K562 (cell line): ENCODE data around the gene ZNF239. TPM values are rescaled to one million over a fixed set of nuclear protein-coding genes. Genes with fewer than 3 reads are reported as not detected.

Experiments used
- CCNT2 ChIP-seq: IDR thresholded peaks from 2 replicates; pipeline ENCODE4 v1.6.1; 2011; ENCODE audit warnings: borderline replicate concordance, low read depth, mild to moderate bottlenecking, moderate library complexity, mixed read lengths, low read length; ENCODE audit not compliant: insufficient read length; ENCODE audit errors: extremely low read depth
- CUX1 ChIP-seq: fragments of 200-800 bp; sonication (Bioruptor generic); IDR thresholded peaks from 2 replicates; pipeline ENCODE4 v1.6.1; 2016; ENCODE audit warnings: missing genetic modification characterization, missing compliant biosample characterization
- HEY1 ChIP-seq: fragments of 250-450 bp; sonication (Bioruptor Pico); IDR thresholded peaks from 2 replicates; pipeline ENCODE4 v1.5.0; 2020; ENCODE audit warnings: mild to moderate bottlenecking, moderate library complexity, borderline replicate concordance
- HOXB6 ChIP-seq: fragments of 250-450 bp; sonication (Bioruptor Pico); IDR thresholded peaks from 2 replicates; pipeline ENCODE4 v1.5.1; 2022; ENCODE audit warnings: mild to moderate bottlenecking, borderline replicate concordance
- KLF6 ChIP-seq: fragments of 250-450 bp; sonication (Bioruptor Pico); IDR thresholded peaks from 2 replicates; pipeline ENCODE4 v1.4.0; 2020; ENCODE audit warnings: mild to moderate bottlenecking, moderate library complexity, borderline replicate concordance
- MAZ ChIP-seq, 2 experiments: fragments of 450-650 bp in 1 of 2; sonication (generic) in 1 of 2; formaldehyde crosslinking; IDR thresholded peaks in 1 of 2; conservative IDR thresholded peaks in 1 of 2; 2 replicates each; pipeline versions ENCODE4 v1.4.0 to v1.5.0; 2020; ENCODE audit warnings: mild to moderate bottlenecking in 1 of 2, missing genetic modification reagents in 1 of 2
- MITF ChIP-seq: IDR thresholded peaks from 2 replicates; pipeline ENCODE4 v1.6.1; 2014; ENCODE audit warnings: antibody characterized with exemption
- NR3C1 ChIP-seq: sonication (generic); formaldehyde crosslinking; IDR thresholded peaks from 2 replicates; pipeline ENCODE4 v1.8.1; 2022; ENCODE audit warnings: missing genetic modification reagents
- SNRNP70 ChIP-seq: fragments of 200-400 bp; formaldehyde crosslinking; optimal IDR thresholded peaks from 2 replicates; pipeline ENCODE3; 2017; ENCODE audit warnings: low read depth, low read length
- STAT5B ChIP-seq: fragments of 250-450 bp; sonication (Bioruptor Pico); IDR thresholded peaks from 2 replicates; pipeline ENCODE4 v1.8.0; 2021; ENCODE audit warnings: mild to moderate bottlenecking, inconsistent platforms
- THRB ChIP-seq: fragments of 450-650 bp; formaldehyde crosslinking; conservative IDR thresholded peaks from 2 replicates; pipeline ENCODE4 v1.4.0; 2022; ENCODE audit warnings: mild to moderate bottlenecking, missing genetic modification characterization
- ZC3H4 ChIP-seq: sonication (generic); formaldehyde crosslinking; IDR thresholded peaks from 2 replicates; pipeline ENCODE4 v1.9.0; 2021; ENCODE audit warnings: missing genetic modification reagents, borderline replicate concordance
- ZNF316 ChIP-seq: fragments of 450-650 bp; IDR thresholded peaks from 2 replicates; pipeline ENCODE4 v1.6.1; 2016
- polyA plus RNA-seq, 8 experiments: library from polyadenylated mRNA; depleted of rRNA in 4 of 8; stranded (reverse) in 5 of 8; unstranded in 3 of 8; fragments of >200 nt; fragmentation: Nextera tagmentation in 2 of 8; fragmentation: Illumina TruSeq in 1 of 8; extraction: Ambion mirVana in 2 of 8; extraction: Trizol in 1 of 8; gene quantifications; 2 replicates each; pipeline versions ENCODE4 v1.2.1 to v1.2.3, GENCODE V29; 2011 to 2014; ENCODE audit warnings: inconsistent platforms in 1 of 8, missing spikeins in 1 of 8
- total RNA-seq, 7 experiments: library from RNA; depleted of rRNA in 6 of 7; stranded (reverse); fragments of >200 nt in 6 of 7; fragmentation: Illumina TruSeq in 2 of 7; extraction: Trizol in 2 of 7; gene quantifications; 2 replicates each; pipeline versions ENCODE4 v1.2.1 to v1.2.3, GENCODE V29; 2011 to 2021; ENCODE audit warnings: low replicate concordance in 1 of 7
- TF ChIP-seq, protein P1 (sequence below): fragments of 250-450 bp; sonication (Bioruptor Pico); IDR thresholded peaks from 2 replicates; pipeline ENCODE4 v1.4.0; 2020
- TF ChIP-seq, protein P2 (sequence below): fragments of 450-650 bp; formaldehyde crosslinking; IDR thresholded peaks from 2 replicates; pipeline ENCODE4 v1.4.0; 2020; ENCODE audit warnings: mild to moderate bottlenecking

Gene ZNF239
- total and polyA plus RNA-seq, 9 of the 15 experiments (the other 6 are each of a cell fraction or from before 2014, with no cell fraction given): 13.7 to 26.7 (median 23.4) TPM

GRCh38 chr10:43606323-43607198 lies 32.1 kb upstream of the ZNF239 start, which contains the start of gene ZNF485 (continued):
- no peak for TF ChIP-seq STAT5B
- no peak for TF ChIP-seq HEY1 (CRISPR knock-in tag)
- no peak for TF ChIP-seq SNRNP70
- no peak for TF ChIP-seq ZNF316
- TF ChIP-seq, protein P1, sequence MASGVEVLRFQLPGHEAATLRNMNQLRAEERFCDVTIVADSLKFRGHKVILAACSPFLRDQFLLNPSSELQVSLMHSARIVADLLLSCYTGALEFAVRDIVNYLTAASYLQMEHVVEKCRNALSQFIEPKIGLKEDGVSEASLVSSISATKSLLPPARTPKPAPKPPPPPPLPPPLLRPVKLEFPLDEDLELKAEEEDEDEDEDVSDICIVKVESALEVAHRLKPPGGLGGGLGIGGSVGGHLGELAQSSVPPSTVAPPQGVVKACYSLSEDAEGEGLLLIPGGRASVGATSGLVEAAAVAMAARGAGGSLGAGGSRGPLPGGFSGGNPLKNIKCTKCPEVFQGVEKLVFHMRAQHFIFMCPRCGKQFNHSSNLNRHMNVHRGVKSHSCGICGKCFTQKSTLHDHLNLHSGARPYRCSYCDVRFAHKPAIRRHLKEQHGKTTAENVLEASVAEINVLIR (CRISPR knock-in tag): no peak
- no peak for TF ChIP-seq CCNT2
- TF ChIP-seq NR3C1 (CRISPR knock-in tag): peak; percentile 79
- TF ChIP-seq MAZ (CRISPR knock-in tag; conservative IDR thresholded peaks at IDR 0.05 in 1 of 2, IDR thresholded peaks at IDR 0.05 in 1 of 2): 0 out of 4 replicates have a peak, but pooled peaks have one; percentile 45 to 68
- no peak for TF ChIP-seq CUX1 (CRISPR knock-in tag)
- TF ChIP-seq, protein P2, sequence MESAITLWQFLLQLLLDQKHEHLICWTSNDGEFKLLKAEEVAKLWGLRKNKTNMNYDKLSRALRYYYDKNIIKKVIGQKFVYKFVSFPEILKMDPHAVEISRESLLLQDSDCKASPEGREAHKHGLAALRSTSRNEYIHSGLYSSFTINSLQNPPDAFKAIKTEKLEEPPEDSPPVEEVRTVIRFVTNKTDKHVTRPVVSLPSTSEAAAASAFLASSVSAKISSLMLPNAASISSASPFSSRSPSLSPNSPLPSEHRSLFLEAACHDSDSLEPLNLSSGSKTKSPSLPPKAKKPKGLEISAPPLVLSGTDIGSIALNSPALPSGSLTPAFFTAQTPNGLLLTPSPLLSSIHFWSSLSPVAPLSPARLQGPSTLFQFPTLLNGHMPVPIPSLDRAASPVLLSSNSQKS (CRISPR knock-in tag): no peak
- TF ChIP-seq HOXB6 (CRISPR knock-in tag): no peak
- no peak for TF ChIP-seq THRB
- TF ChIP-seq ZC3H4 (CRISPR knock-in tag): no peak
- no peak for TF ChIP-seq KLF6 (CRISPR knock-in tag)
- TF ChIP-seq MITF: no peak
